HEK293T (cell line): ENCODE results near the gene EXTL2.

Source experiments
- FOXK2 ChIP-seq: fragments of 450-650 bp; IDR thresholded peaks from 2 replicates; pipeline ENCODE4 v1.6.1; 2016; ENCODE audit warnings: mild to moderate bottlenecking
- NFRKB ChIP-seq: fragments of 450-650 bp; IDR thresholded peaks from 2 replicates; pipeline ENCODE4 v1.6.1; 2016; ENCODE audit warnings: mild to moderate bottlenecking, moderate library complexity
- TARDBP ChIP-seq: fragments of 450-650 bp; IDR thresholded peaks from 2 replicates; pipeline ENCODE4 v1.6.1; 2016

- TF ChIP-seq NFRKB = no peak
- no peak for TF ChIP-seq FOXK2
- TF ChIP-seq TARDBP = no peak
Observed at GRCh38 chr1:100882698-100883097, 11.9 kb downstream of the EXTL2 start.
